Fibroblast of upper back skin (primary cell): Measurements from ENCODE around the gene ATP7B.
"Not testable (repeated sequence)": the region's sequence is repeated elsewhere in the genome, so short reads cannot be mapped to it uniquely, and the experiment has no call there.

Source experiments
- DNase-seq: peaks from one replicate; pipeline ENCODE4 v3.0.0-alpha.2; 2013

ATP7B gene

GRCh38 chr13:52005841-52006522 is 5.3 kb downstream of the ATP7B start:
- DNase-seq = no peak

- no peak for DNase-seq
Measured at GRCh38 chr13:52004511-52005170, 6.6 kb downstream of the ATP7B start.

GRCh38 chr13:52003541-52003940 is 7.7 kb downstream of the ATP7B start:
- DNase-seq = no peak

GRCh38 chr13:52002361-52002760 is 8.9 kb downstream of the ATP7B start:
- no peak for DNase-seq

- peak; percentile 40 for DNase-seq
Measured at GRCh38 chr13:52001120-52001731, 10.0 kb downstream of the ATP7B start.

- DNase-seq = no peak
Measured at GRCh38 chr13:51999921-52000320, 11.3 kb downstream of the ATP7B start.

- no peak for DNase-seq
Measured at GRCh38 chr13:51999510-51999911, 11.7 kb downstream of the ATP7B start.

GRCh38 chr13:51998723-51999509 is 12.3 kb downstream of the ATP7B start:
- DNase-seq = no peak

GRCh38 chr13:51997641-51998330 is 13.5 kb downstream of the ATP7B start:
- DNase-seq = no peak

- no peak for DNase-seq
Measured at GRCh38 chr13:51997186-51997585, 14.1 kb downstream of the ATP7B start.

- no peak for DNase-seq
Measured at GRCh38 chr13:51996641-51997040, 14.6 kb downstream of the ATP7B start.

- peak; percentile 16 for DNase-seq
Measured at GRCh38 chr13:51995677-51996551, 15.3 kb downstream of the ATP7B start.

GRCh38 chr13:51993713-51994112 is 17.5 kb downstream of the ATP7B start:
- DNase-seq = no peak

- no peak for DNase-seq
Measured at GRCh38 chr13:51988988-51989618, 22.1 kb downstream of the ATP7B start.

- not testable (repeated sequence) for DNase-seq
Measured at GRCh38 chr13:51984904-51985303, 26.3 kb downstream of the ATP7B start.

GRCh38 chr13:51983292-51983691 is 28.0 kb downstream of the ATP7B start:
- DNase-seq = not testable (repeated sequence)

- peak; percentile 40 for DNase-seq
Measured at GRCh38 chr13:51981355-51981754, 29.9 kb downstream of the ATP7B start.

GRCh38 chr13:51980908-51981307 is 30.3 kb downstream of the ATP7B start:
- no peak for DNase-seq

- DNase-seq = no peak
Measured at GRCh38 chr13:51978796-51979556, 32.3 kb downstream of the ATP7B start.

- DNase-seq = no peak
Measured at GRCh38 chr13:51977625-51978024, 33.6 kb downstream of the ATP7B start.
